ENCODE data around the gene GCLM.

Gene GCLM

DNA sequence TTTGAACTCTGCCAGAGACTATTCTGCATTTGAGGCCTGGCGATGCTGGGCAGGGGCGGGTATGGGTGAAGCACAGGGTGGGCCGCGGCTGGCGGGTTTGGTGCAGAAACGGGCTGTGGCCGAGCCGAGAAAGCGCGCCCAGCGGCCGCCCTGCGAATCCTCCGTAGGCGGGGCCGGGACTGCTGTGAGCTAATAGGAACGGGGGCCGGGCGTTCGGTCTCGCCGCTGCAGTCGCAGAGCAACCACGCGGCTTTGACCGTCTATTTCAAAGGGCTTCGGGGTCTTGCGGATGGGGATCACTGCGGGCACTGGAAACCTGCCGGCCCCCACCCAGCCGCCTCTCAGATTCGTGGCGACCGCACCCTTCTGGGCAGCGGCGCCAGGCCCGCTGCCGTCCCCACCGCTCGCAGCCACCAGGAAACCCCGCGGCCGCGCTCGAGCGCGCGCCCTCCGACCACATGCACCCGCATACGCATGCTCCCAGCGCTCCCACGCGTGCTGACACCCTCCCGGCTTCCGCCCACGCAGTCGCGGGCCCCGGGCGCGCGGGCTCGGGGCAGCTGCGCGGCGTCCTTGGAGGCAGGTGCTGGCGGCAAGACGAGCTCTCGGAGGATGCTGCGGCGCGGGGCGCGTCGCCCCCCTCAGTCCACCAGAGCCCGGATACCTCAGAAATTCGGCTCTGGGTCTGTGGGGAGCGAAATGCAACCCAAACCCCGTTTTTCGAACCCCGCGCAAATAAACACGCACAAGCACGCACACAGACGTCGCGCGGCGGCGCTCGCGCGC lies 62.8 kb downstream of the GCLM start:
- peak; percentile 82 for DNase-seq

- DNase-seq: peak; percentile 96
Measured at GRCh38 chr1:93845538-93846205, 63.6 kb downstream of the GCLM start.

- DNase-seq: peak; percentile 81
Measured at GRCh38 chr1:93844262-93845045, 64.8 kb downstream of the GCLM start.

GRCh38 chr1:93842750-93843500 lies 66.3 kb downstream of the GCLM start:
- peak; percentile 50 for DNase-seq

DNA sequence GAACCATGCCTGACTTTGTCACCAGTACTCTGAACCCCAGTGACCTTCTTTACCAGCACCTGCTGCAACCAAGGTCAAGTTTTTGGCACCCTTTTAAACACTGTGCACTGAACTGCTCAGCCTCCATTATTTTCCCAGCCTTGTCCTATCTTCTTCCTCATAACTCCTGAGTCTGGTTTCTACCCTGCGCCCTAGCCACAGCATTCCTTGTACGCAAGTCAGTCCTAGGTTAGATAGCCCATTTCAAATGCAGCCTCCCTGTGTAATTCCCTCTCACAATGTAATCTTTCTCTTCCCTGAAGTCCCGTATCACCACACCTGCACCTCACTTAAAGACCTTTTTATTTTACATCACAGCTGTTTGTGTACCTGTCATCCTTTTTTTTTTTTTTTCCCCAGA lies 67.5 kb downstream of the GCLM start:
- no peak for DNase-seq

GRCh38 chr1:93840956-93841482 lies 68.2 kb downstream of the GCLM start:
- DNase-seq: no peak

DNA sequence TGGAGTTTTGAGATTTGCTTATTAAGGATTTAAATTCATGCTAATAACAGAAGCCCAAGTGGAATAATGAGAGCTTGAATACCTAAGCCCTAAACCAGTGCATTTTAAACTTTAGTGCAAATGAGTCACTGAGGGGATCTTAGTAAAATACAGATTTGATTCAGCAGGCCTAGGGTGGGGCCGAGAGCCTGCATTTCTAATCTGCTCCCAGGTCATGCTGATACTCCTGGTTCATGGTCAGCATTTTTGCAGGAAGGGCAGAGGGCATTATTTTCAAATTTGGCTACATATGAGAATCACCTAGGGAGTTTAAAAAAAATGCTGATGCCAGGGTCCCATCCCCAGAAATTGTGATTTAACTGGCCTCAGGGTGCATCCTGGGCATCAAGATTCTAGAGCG lies 69.5 kb downstream of the GCLM start:
- no peak for DNase-seq

- peak; percentile 47 for DNase-seq
Measured at GRCh38 chr1:93839307-93839706, 69.9 kb downstream of the GCLM start.

GRCh38 chr1:93837961-93838360 lies 71.3 kb downstream of the GCLM start:
- DNase-seq: no peak
